Astrocyte (in vitro differentiated cells and primary cell): ENCODE data around the gene TIA1.

Source experiments
- EZH2 ChIP-seq: IDR thresholded peaks from 2 replicates; pipeline ENCODE4 v1.6.1; 2012; ENCODE audit warnings: mild to moderate bottlenecking, low read length, inconsistent platforms; ENCODE audit not compliant: insufficient read depth
- TF ChIP-seq, protein P1 (sequence below): IDR thresholded peaks from 2 replicates; pipeline ENCODE4 v1.5.1; 2011; ENCODE audit warnings: low read depth, mild to moderate bottlenecking, inconsistent platforms, low read length, moderate library complexity; ENCODE audit not compliant: insufficient read depth

DNA sequence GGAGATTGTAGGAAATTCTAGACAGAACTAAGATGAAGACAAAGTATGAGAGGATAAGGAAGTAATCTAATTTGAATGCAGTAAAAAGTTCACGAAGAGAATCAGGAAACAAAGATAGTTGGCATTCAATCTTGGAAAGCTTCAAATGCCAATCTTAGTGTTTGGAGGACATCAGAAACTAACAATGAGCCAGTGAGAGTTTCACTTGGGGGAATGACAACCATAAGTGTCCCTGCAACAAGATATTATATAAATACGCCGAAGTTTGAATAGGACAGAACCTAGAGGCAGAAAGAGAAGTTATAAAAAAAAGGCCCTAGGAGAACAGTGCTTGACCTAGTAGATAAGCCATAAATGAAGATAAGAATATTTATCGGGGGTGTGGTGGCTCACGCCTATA, 34.0 kb upstream of the TIA1 start:
- TF ChIP-seq, protein P1, sequence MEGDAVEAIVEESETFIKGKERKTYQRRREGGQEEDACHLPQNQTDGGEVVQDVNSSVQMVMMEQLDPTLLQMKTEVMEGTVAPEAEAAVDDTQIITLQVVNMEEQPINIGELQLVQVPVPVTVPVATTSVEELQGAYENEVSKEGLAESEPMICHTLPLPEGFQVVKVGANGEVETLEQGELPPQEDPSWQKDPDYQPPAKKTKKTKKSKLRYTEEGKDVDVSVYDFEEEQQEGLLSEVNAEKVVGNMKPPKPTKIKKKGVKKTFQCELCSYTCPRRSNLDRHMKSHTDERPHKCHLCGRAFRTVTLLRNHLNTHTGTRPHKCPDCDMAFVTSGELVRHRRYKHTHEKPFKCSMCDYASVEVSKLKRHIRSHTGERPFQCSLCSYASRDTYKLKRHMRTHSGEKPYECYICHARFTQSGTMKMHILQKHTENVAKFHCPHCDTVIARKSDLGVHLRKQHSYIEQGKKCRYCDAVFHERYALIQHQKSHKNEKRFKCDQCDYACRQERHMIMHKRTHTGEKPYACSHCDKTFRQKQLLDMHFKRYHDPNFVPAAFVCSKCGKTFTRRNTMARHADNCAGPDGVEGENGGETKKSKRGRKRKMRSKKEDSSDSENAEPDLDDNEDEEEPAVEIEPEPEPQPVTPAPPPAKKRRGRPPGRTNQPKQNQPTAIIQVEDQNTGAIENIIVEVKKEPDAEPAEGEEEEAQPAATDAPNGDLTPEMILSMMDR, result no peak
- TF ChIP-seq EZH2, result no peak
